HPDE6-E6E7 (cell line): ENCODE measurements around the gene NME9.

Experiments used
- DNase-seq: peaks from one replicate; pipeline ENCODE4 v3.0.0; 2011; ENCODE audit warnings: missing footprints; ENCODE audit errors: extremely low spot score

NME9 gene

DNA sequence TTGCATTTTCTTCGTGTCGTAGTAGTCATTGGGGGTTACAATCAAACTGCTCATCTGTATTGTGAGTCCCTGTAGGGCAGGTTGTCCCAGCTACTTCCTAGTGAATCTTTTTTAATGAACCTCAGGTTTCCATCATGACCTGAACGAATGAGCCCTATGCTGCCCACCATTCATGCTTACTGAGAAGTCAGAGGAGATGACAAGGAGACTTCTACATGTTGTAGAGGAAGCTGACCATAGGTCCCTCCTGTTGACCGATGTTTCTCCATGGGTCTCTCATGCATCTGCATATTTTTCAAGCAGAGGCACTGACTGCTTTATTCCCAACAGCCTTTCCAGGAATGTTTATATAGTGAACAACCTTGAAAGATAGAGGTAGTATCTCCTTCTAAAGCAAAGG is 5.0 kb upstream of the NME9 start:
- DNase-seq: no peak

DNA sequence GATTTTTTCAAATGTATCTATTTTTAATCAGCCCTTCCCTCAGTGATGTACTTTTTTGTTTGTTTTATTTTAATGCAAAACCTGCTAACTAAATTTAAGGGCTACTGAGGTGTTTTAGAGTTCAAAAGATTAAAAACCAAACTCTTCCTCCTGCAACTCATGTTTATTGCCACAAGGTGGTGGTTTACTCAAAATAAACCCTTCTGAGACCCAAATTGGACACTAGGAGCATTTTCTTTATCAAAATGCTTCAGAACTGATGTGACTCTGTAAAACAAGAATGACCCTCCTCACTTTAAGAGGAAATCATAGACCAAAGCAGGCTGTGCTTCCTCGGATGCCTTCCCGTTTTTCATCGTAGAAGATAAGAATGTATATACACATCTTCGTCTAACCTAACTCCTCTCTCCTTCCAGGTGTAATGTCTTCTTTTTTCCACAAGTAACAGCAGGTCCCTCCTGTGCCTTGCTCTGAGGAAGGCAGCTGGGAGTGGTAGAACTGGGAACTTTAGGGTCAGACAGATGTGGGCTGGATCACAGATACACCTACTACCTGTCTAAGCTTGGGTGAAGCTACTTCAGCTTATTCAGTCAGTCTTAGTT is 2.9 kb upstream of the NME9 start:
- DNase-seq: no peak

DNA sequence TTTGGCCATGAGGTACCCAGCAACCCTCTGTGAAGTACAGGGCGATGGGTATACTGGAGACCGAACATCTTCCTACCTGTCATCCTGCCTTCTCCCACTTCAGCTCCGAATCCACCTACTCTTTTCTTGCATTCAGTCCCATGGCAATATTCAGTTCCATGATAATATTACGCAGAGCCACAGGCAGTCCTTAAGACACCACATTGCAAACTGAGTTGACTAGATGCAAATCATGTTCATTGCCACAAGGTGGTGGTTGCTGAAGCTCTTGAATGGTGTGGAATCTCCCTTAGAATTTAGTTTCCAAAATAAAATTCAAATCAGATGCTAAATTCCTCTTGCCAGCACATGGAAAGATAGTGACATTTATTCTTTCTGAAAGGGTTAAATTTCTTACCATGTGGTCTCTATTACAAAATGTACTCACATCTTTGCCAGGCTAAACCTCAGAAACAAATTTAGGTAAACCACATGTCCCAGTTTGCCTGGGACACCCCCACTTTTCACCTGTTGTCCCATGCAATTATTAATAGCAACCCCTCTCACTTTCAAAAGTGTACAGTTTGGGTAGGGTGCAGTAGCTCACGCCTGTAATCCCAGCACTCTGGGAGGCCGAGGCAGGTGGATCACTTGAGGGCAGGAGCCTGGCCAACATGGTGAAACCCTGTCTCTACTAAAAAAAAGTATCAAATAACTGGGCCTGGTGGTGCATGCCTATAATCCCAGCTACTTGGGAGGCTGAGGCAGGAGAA is 1.7 kb upstream of the NME9 start:
- no peak for DNase-seq

DNA sequence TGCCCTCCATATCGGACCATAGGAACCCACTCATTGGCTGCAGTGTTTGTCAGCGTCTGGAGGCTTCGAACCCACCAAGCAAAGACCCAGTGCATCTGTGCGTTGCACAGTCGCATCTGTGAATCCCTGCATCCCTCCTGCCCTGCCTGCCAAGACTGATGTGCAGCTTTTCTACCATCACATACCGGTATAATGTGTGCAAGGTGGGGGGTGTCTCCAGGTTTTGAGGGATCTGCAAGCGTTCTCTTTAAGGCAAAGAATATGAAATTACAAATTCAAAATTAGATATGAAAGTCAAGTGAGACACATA is 288 bp upstream of the NME9 start:
- DNase-seq: no peak

- no peak for DNase-seq
Measured at GRCh38 chr3:138328341-138328740, 1.3 kb downstream of the NME9 start.

DNA sequence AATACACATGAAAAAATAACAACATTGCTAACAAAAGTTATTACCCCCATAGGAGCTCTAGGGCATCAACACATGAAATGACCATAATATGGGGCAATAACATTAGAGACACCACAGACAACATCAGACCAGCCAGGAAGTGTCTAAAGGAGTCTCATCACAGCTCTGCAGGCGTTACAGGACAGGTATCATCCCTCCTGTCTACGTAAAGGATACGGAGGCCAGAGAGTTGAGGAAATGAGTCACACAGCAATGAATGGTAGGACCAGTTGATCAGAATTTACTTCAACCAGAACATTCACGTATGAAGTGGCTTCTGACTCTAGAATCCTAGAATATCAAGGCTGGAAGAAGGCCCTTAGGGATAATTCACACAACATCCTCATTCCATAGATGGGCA is 1.8 kb downstream of the NME9 start:
- peak; percentile 77 for DNase-seq

DNA sequence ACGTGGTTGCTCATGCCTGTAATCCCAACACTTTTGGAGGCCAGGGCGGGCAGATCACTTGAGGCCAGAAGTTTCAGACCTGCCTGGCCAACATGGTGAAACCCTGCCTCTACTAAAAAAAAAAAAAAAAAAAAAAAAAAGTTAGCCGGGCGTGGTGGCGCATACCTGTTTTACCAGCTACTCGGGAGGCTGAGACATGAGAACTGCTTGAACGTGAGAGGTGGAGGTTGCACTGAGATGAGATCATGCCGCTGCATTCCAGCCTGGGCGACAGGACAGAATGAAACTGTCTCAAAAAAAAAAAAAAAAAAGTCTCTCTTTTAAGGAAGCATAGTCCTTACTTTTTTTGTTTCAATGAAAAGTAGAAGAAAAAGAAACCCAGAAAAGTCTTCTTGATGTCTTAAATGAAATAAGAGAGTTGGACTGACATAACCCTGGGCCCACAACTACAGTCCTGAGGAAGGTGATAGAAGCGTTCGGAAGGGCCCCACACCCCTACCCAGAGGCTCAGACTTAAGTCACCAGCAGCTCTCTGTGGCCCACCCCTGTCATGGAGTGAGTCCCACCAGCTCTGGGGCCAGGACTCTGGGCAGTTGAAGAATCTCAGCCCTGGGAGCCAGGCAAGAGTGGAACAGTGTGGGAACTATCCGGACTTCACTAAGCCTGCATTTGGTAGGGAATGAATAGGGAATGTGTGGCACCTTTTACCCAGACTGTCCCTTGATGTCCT is 2.6 kb downstream of the NME9 start:
- DNase-seq: no peak

DNA sequence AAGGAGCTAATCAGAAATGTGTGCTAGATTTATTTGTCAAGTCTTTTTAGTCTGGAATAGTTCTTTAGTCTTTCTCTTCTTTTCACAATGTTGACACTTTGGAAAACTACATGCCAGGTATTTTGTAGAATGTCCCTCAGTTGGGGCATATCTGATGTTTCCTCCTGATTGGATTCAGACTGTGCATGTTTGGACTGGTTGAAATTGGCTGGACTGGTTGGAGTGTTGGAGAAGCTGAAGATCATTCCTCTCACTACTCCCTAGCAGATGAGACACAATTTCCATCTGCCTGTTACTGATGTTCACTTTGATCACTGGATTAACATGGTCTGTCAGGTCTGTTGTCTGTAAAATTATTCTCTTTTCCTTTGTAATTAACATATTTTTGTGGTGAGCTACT is 3.7 kb downstream of the NME9 start:
- DNase-seq: no peak

GRCh38 chr3:138323971-138324370 is 5.7 kb downstream of the NME9 start:
- DNase-seq: no peak

DNA sequence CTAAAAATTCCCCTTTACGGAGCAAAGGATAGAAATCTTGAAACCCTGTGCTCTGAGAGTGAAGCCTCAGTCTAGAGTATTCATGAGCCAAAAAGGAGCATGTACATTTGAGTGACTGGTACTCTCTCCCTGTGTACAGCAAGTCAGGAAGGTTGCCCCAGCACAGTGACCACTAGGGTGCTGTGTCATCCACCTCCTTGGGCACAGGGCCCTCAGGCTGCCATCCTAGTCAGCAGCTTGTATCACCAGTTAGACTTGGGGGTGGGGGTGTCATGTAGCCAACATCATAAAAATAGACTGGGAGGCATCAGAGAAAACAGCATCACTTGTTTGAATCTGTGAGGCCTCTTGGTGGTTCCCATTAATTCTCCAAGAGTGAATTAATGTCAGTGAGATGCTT is 12.0 kb downstream of the NME9 start:
- DNase-seq: no peak

DNA sequence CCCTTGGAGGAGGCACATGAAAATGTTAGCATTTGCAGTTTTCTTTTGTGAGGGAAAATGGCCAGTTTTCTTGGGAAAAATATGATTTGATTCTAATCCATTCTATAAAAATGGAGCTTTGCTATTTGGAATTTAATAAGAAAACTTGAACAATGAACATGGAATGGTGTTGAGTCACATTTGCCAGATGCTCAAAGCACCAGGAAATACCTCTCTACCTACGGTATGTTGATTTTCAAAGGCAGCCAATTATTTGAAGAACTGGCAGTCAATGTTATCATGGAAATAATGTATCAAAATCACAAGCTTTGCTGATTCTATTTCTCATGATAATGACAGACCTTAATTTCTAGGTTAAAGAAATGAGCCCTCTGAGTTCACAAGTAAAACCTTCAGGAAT is 14.9 kb downstream of the NME9 start:
- DNase-seq: no peak

GRCh38 chr3:138310494-138310893 is 19.2 kb downstream of the NME9 start:
- no peak for DNase-seq

DNA sequence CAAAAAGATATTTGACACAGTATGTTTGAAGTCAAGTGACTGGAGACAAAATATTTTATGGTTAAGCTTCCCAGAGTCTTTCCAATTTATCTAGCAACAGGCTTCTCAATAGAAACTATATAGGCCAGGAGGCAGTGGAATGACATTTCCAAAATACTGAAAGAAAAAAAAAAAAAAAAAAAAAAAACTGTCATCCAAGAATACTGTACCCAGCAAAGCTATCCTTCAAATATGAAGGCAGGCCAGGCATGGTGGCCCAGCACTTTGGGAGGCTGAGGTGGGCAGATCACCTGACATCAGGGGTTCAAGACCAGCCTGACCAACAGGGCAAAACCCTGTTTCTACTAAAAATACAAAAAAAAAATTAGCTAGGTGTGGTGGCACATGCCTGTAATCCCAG is 20.9 kb downstream of the NME9 start:
- no peak for DNase-seq

DNA sequence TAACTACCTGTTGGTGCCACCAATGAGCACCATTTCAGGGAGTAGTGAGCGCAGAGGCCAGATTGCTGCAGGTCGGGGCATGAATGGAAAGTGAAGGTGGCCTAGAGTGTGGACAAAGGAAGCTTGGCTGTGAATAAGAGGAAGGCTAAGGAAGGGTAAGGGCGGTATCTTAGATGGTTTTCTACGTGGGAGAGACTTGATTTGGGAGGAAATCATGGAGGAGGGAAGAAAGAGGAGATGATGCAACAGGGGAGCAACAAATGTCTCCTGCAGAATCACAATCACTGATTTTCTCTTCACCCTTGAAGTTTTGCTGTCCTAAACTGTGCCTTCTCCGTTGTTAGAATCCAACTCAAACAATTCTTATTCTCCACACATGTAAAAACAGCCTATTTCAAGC is 21.8 kb downstream of the NME9 start:
- DNase-seq: no peak

- no peak for DNase-seq
Measured at GRCh38 chr3:138303474-138303873, 26.2 kb downstream of the NME9 start.

- no peak for DNase-seq
Measured at GRCh38 chr3:138300647-138301046, 29.0 kb downstream of the NME9 start.

- no peak for DNase-seq
Measured at GRCh38 chr3:138297876-138298275, 31.8 kb downstream of the NME9 start.

- DNase-seq: no peak
Measured at GRCh38 chr3:138297059-138297607, 32.5 kb downstream of the NME9 start.

- no peak for DNase-seq
Measured at GRCh38 chr3:138296639-138297038, 33.0 kb downstream of the NME9 start.

DNA sequence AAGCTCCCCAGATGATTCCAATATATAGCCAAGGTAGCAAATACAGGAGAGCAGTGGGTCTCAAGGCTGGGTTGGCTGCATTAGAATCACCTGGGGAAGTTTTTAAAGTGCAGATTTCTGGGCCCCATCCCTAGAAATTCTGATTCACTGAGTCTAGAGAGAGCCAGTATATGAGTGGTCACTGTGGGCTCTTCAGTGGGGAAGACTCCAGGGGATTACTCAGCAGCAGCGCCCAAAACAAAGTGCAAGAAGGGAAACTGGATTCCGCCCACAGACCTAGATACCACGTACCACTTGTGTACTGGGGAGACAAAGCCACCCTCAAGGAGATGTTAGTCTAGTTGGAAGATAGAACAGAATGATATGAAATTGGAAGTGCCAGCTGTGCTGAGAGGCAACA is 40.0 kb downstream of the NME9 start:
- no peak for DNase-seq

DNA sequence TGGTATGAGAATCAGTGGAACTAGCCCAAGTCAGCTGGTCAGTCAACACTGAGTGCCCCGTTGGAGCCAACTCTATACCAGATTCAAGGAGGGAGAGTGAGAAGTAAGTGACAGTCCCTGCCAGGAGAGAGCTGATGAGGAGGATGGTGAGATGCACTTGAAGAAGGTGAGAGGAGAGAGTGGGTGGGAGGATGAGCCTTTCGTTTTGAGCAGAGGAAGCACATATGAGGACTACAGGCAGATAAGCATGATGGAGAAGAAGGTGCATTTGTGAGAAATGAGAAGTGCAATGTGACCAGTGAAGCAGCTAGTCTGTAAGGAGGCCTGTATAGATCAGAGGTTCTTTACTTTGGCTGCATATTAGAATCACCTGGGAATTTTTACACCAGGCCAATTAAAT is 40.4 kb downstream of the NME9 start:
- DNase-seq: no peak

- DNase-seq: no peak
Measured at GRCh38 chr3:138284957-138285477, 44.6 kb downstream of the NME9 start.

- DNase-seq: no peak
Measured at GRCh38 chr3:138284079-138284478, 45.6 kb downstream of the NME9 start.
